HepG2 (cell line): ENCODE data around the gene SERTAD3. TPM values are rescaled to one million over a fixed set of nuclear protein-coding genes. Genes with fewer than 3 reads are reported as not detected.

Experiments used
- DMAP1 ChIP-seq: IDR thresholded peaks from 2 replicates; pipeline ENCODE4 v1.6.1; 2016
- HMG20A ChIP-seq: IDR thresholded peaks from 2 replicates; pipeline ENCODE4 v1.6.1; 2016; ENCODE audit warnings: borderline replicate concordance
- MAFK ChIP-seq, 2 experiments: IDR thresholded peaks in 1 of 2; conservative IDR thresholded peaks in 1 of 2; 2 replicates each; pipeline ENCODE4 v1.6.1; 2011; ENCODE audit warnings: improper control_type of control experiment in 2 of 2, low read length in 2 of 2
- NR1H2 ChIP-seq: sonication (generic); formaldehyde crosslinking; IDR thresholded peaks from 2 replicates; pipeline ENCODE4 v1.8.1; 2022; ENCODE audit warnings: low read depth, missing genetic modification reagents, borderline replicate concordance
- SALL2 ChIP-seq: sonication (generic); formaldehyde crosslinking; IDR thresholded peaks from 2 replicates; pipeline ENCODE4 v1.8.1; 2023; ENCODE audit warnings: mild to moderate bottlenecking, missing genetic modification reagents, inconsistent platforms
- SCMH1 ChIP-seq: sonication (generic); formaldehyde crosslinking; IDR thresholded peaks from 2 replicates; pipeline ENCODE4 v1.9.0; 2021; ENCODE audit warnings: missing genetic modification reagents, mild to moderate bottlenecking, borderline replicate concordance
- SP4 ChIP-seq: sonication (generic); formaldehyde crosslinking; IDR thresholded peaks from 2 replicates; pipeline ENCODE4 v1.8.1; 2023; ENCODE audit warnings: mild to moderate bottlenecking, missing genetic modification reagents
- SRF ChIP-seq: IDR thresholded peaks from 2 replicates; pipeline ENCODE4 v1.6.1; 2011; ENCODE audit warnings: mild to moderate bottlenecking, low read depth, low read length, moderate library complexity
- SRSF1 ChIP-seq: fragments of 200-400 bp; formaldehyde crosslinking; optimal IDR thresholded peaks from 2 replicates; pipeline ENCODE3; 2017; ENCODE audit warnings: mild to moderate bottlenecking, low read depth, low read length, moderate library complexity
- ZFP41 ChIP-seq: sonication (generic); formaldehyde crosslinking; IDR thresholded peaks from 2 replicates; pipeline ENCODE4 v1.4.0; 2020; ENCODE audit warnings: mild to moderate bottlenecking, missing genetic modification reagents, borderline replicate concordance
- ZMYM2 ChIP-seq: sonication (generic); formaldehyde crosslinking; IDR thresholded peaks from 2 replicates; pipeline ENCODE4 v1.8.0; 2022; ENCODE audit warnings: mild to moderate bottlenecking, missing genetic modification reagents
- polyA plus RNA-seq, 8 experiments: library from polyadenylated mRNA; depleted of rRNA in 3 of 8; stranded (reverse) in 7 of 8; unstranded in 1 of 8; fragments of >200 nt; fragmentation: Illumina TruSeq in 4 of 8; extraction: Trizol in 4 of 8; gene quantifications; 2 replicates each; pipeline versions ENCODE4 v1.2.1 to v1.2.3, GENCODE V29; 2011 to 2016; ENCODE audit warnings: low read depth in 4 of 8, missing spikeins in 1 of 8, mixed read lengths in 1 of 8; ENCODE audit not compliant: insufficient read depth in 1 of 8
- total RNA-seq, 5 experiments: library from RNA; depleted of rRNA; stranded (reverse); fragments of >200 nt; fragmentation: Illumina TruSeq; extraction: Trizol; gene quantifications; 2 replicates each; pipeline ENCODE4 v1.2.3, GENCODE V29; 2016; ENCODE audit warnings: low read depth in 1 of 5
- TF ChIP-seq, protein P1 (sequence below): sonication (generic); formaldehyde crosslinking; IDR thresholded peaks from 2 replicates; pipeline ENCODE4 v1.4.0; 2020; ENCODE audit warnings: missing genetic modification reagents, borderline replicate concordance
- TF ChIP-seq, protein P2 (sequence below): sonication (generic); formaldehyde crosslinking; IDR thresholded peaks from 2 replicates; pipeline ENCODE4 v1.4.0; 2020; ENCODE audit warnings: missing genetic modification reagents
- TF ChIP-seq, protein P3 (sequence below): sonication (generic); formaldehyde crosslinking; IDR thresholded peaks from 2 replicates; pipeline ENCODE4 v1.5.0; 2020; ENCODE audit warnings: mild to moderate bottlenecking, missing genetic modification reagents, borderline replicate concordance
- TF ChIP-seq, protein P4 (sequence below): IDR thresholded peaks from 2 replicates; pipeline ENCODE4 v1.6.1; 2016; ENCODE audit warnings: missing genetic modification reagents, missing compliant biosample characterization

The SERTAD3 gene
- total and polyA plus RNA-seq, 2 of the 13 experiments (the other 11 are each of a cell fraction or from before 2014, with no cell fraction given) = 9.6 to 16.9 TPM

DNA sequence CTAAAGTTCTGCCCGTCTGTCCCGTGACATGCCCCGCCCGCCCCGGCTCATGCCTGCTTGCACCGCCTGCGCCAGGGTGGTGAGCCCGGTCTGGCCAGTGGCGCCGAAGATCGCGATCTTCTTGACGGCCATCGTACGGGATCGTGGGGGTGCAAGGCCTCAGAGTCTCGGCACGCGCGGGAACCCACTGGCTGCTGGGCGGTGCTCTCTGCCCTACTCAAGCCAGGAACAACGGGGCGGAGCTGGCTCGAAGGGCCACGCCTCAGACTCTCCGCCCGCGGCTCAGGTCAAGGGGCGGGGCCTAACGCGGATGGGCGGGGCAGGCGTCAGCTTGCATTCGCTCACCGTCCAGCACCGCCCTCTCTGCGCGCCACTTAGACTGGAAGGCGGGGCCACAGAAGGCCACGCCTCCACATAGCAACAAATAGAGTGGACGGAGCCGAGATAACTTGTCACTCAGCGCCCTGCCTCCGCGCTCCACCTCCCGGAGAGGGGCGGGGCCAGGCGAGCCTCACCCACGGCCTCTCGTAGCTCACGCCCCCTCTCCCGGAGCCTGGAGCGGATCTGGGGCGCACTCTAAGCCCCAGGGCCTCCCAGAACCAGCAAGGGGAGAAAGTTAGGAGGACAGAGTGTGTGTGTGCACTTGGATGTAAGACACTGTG is 21.6 kb upstream of the SERTAD3 start, which contains the start of gene BLVRB (continued):
- TF ChIP-seq SALL2 (CRISPR knock-in tag) (no peak), DMAP1 (CRISPR knock-in tag) (no peak; the same call in 1 of the 2 replicates), ZMYM2 (CRISPR knock-in tag) (no peak), SRSF1 (peak; percentile 18), ZFP41 (CRISPR knock-in tag) (no peak), HMG20A (no peak), SP4 (CRISPR knock-in tag) (peak; percentile 98), SRF (no peak), SCMH1 (CRISPR knock-in tag) (no peak), NR1H2 (CRISPR knock-in tag) (no peak), MAFK (conservative IDR thresholded peaks at IDR 0.05 in 1 of 2, IDR thresholded peaks at IDR 0.05 in 1 of 2; ENCODE audit: low read length in 2 of 2) (no peak)
- TF ChIP-seq, protein P1, sequence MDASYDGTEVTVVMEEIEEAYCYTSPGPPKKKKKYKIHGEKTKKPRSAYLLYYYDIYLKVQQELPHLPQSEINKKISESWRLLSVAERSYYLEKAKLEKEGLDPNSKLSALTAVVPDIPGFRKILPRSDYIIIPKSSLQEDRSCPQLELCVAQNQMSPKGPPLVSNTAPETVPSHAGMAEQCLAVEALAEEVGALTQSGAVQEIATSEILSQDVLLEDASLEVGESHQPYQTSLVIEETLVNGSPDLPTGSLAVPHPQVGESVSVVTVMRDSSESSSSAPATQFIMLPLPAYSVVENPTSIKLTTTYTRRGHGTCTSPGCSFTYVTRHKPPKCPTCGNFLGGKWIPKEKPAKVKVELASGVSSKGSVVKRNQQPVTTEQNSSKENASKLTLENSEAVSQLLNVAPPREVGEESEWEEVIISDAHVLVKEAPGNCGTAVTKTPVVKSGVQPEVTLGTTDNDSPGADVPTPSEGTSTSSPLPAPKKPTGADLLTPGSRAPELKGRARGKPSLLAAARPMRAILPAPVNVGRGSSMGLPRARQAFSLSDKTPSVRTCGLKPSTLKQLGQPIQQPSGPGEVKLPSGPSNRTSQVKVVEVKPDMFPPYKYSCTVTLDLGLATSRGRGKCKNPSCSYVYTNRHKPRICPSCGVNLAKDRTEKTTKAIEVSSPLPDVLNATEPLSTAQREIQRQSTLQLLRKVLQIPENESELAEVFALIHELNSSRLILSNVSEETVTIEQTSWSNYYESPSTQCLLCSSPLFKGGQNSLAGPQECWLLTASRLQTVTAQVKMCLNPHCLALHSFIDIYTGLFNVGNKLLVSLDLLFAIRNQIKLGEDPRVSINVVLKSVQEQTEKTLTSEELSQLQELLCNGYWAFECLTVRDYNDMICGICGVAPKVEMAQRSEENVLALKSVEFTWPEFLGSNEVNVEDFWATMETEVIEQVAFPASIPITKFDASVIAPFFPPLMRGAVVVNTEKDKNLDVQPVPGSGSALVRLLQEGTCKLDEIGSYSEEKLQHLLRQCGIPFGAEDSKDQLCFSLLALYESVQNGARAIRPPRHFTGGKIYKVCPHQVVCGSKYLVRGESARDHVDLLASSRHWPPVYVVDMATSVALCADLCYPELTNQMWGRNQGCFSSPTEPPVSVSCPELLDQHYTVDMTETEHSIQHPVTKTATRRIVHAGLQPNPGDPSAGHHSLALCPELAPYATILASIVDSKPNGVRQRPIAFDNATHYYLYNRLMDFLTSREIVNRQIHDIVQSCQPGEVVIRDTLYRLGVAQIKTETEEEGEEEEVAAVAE = no peak
- TF ChIP-seq, protein P2, sequence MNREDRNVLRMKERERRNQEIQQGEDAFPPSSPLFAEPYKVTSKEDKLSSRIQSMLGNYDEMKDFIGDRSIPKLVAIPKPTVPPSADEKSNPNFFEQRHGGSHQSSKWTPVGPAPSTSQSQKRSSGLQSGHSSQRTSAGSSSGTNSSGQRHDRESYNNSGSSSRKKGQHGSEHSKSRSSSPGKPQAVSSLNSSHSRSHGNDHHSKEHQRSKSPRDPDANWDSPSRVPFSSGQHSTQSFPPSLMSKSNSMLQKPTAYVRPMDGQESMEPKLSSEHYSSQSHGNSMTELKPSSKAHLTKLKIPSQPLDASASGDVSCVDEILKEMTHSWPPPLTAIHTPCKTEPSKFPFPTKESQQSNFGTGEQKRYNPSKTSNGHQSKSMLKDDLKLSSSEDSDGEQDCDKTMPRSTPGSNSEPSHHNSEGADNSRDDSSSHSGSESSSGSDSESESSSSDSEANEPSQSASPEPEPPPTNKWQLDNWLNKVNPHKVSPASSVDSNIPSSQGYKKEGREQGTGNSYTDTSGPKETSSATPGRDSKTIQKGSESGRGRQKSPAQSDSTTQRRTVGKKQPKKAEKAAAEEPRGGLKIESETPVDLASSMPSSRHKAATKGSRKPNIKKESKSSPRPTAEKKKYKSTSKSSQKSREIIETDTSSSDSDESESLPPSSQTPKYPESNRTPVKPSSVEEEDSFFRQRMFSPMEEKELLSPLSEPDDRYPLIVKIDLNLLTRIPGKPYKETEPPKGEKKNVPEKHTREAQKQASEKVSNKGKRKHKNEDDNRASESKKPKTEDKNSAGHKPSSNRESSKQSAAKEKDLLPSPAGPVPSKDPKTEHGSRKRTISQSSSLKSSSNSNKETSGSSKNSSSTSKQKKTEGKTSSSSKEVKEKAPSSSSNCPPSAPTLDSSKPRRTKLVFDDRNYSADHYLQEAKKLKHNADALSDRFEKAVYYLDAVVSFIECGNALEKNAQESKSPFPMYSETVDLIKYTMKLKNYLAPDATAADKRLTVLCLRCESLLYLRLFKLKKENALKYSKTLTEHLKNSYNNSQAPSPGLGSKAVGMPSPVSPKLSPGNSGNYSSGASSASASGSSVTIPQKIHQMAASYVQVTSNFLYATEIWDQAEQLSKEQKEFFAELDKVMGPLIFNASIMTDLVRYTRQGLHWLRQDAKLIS (CRISPR knock-in tag) = no peak
- TF ChIP-seq, protein P3, sequence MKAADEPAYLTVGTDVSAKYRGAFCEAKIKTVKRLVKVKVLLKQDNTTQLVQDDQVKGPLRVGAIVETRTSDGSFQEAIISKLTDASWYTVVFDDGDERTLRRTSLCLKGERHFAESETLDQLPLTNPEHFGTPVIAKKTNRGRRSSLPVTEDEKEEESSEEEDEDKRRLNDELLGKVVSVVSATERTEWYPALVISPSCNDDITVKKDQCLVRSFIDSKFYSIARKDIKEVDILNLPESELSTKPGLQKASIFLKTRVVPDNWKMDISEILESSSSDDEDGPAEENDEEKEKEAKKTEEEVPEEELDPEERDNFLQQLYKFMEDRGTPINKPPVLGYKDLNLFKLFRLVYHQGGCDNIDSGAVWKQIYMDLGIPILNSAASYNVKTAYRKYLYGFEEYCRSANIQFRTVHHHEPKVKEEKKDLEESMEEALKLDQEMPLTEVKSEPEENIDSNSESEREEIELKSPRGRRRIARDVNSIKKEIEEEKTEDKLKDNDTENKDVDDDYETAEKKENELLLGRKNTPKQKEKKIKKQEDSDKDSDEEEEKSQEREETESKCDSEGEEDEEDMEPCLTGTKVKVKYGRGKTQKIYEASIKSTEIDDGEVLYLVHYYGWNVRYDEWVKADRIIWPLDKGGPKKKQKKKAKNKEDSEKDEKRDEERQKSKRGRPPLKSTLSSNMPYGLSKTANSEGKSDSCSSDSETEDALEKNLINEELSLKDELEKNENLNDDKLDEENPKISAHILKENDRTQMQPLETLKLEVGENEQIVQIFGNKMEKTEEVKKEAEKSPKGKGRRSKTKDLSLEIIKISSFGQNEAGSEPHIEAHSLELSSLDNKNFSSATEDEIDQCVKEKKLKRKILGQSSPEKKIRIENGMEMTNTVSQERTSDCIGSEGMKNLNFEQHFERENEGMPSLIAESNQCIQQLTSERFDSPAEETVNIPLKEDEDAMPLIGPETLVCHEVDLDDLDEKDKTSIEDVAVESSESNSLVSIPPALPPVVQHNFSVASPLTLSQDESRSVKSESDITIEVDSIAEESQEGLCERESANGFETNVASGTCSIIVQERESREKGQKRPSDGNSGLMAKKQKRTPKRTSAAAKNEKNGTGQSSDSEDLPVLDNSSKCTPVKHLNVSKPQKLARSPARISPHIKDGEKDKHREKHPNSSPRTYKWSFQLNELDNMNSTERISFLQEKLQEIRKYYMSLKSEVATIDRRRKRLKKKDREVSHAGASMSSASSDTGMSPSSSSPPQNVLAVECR (CRISPR knock-in tag) = peak; percentile 50; the same call in 1 of the 2 replicates
- TF ChIP-seq, protein P4, sequence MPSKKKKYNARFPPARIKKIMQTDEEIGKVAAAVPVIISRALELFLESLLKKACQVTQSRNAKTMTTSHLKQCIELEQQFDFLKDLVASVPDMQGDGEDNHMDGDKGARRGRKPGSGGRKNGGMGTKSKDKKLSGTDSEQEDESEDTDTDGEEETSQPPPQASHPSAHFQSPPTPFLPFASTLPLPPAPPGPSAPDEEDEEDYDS (CRISPR knock-in tag) = peak; percentile 85
